ENCODE data around the gene MAML3.

MAML3 gene

DNA sequence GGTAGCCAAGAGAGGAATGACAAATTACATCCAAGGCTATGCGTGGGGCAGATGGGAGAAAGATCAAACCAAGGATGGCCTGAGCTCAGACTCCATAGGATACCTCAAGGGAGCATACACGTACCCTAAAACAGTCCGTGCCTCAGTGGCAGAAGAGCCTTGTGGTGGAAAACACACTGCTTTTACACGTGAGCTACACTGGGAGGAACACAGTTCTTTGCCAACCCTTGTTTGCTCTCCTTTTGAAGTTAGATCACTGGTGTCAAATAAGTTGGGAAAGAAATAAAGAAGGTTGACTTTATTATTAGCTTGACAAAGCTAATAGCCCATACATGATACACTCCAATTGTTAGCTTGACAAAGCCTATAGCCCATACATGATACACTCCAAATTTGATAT, 346.5 kb downstream of the MAML3 start:
- Histone ChIP-seq H3K27ac (no peak overlapping the region), H3K9me3 (peaks cover 0 to 6% (median 4%) of the 10 kb centered on the region in 3 donors), H3K4me1 (peaks cover 0 to 12% (median 7%) of the 10 kb centered on the region in 4 donors), H3K4me3 (no peak overlapping the region), H3K36me3 (no peaks in the 10 kb centered on the region), H3K27me3 (no peaks in the 10 kb centered on the region)
- TF ChIP-seq CTCF (IDR thresholded peaks at IDR 0.05), result no peak
- DNase-seq, result no peak
- intact Hi-C loops (cut with DNase I; ENCODE audit: low total_unique reads), result no loop called here

DNA sequence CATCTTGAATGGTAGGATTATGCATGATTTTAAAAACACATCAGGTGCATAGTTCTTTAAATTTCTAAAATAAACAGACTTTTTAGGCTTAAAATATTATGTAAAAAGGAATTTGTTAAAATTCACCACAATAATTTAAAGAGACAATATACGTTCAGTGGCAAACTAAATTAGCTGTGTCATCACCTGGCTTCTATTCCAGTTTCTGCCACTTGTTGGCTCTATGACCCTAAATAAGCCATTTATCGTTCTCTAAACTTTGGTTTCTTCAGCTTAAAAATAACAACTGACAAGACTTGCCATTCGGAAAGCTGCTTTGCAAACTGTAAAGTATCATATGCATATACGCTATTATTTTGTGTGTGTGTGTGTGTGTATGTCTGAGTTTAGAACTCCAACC, 347.1 kb downstream of the MAML3 start:
- Histone ChIP-seq H3K4me1 (peaks cover 0 to 12% (median 7%) of the 10 kb centered on the region in 4 donors), H3K36me3 (no peaks in the 10 kb centered on the region), H3K4me3 (no peak overlapping the region), H3K27me3 (no peaks in the 10 kb centered on the region), H3K9me3 (peaks cover 0 to 6% (median 4%) of the 10 kb centered on the region in 3 donors), H3K27ac (no peak overlapping the region)
- DNase-seq, result no peak
- intact Hi-C loops (cut with DNase I; ENCODE audit: low total_unique reads), result no loop called here
- no peak for TF ChIP-seq CTCF (IDR thresholded peaks at IDR 0.05)

DNA sequence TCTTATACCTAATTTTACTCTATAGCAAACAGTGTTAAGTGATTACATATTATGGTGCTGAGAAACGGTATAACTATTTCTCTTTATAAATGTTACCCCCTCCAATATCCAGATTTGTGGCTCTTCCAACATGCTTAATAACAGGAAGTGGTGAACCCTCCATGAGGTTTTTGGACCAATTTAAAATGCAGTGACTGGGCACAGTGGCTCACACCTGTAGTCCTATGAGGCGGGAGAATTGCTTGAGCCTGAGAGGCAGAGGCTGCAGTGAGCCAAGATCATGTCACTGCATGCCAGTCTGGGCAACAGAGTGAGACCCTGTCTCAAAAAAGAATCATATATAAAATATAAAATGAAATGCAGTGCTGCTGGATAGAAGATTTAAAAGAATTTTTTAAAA, 351.1 kb downstream of the MAML3 start:
- Histone ChIP-seq H3K4me1 (peaks cover 0 to 7% (median 2%) of the 10 kb centered on the region in 4 donors), H3K9me3 (no peaks in the 10 kb centered on the region), H3K36me3 (no peaks in the 10 kb centered on the region), H3K4me3 (no peak overlapping the region), H3K27me3 (no peaks in the 10 kb centered on the region), H3K27ac (no peak overlapping the region)
- intact Hi-C loops (cut with DNase I; ENCODE audit: low total_unique reads), result no loop called here
- TF ChIP-seq CTCF (IDR thresholded peaks at IDR 0.05), result no peak
- no peak for DNase-seq

DNA sequence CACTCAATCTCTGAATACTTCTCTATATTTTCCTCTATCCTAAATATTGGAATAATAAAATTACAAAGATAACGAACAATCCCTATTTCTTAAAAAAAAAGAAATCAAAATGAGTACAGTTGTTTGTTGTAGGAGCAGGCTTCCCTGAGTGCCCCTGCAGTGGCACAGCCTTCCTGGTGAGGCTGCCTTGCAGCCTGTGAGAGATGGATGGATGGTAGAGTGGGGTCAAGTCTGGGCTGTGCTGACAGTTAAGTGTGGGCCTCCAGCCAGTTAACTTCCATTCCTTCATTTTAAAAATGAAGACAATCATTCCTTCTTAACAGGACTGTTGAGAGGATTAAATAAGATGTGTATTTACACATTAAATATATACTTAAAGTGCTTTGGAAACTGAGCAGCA, 351.5 kb downstream of the MAML3 start:
- TF ChIP-seq CTCF (IDR thresholded peaks at IDR 0.05), result no peak
- Histone ChIP-seq H3K4me1 (peaks cover 0 to 7% (median 2%) of the 10 kb centered on the region in 4 donors), H3K9me3 (no peaks in the 10 kb centered on the region), H3K36me3 (no peaks in the 10 kb centered on the region), H3K27me3 (no peaks in the 10 kb centered on the region), H3K4me3 (no peak overlapping the region), H3K27ac (no peak overlapping the region)
- intact Hi-C loops (cut with DNase I; ENCODE audit: low total_unique reads), result no loop called here
- DNase-seq, result no peak

- no peak for TF ChIP-seq CTCF (IDR thresholded peaks at IDR 0.05)
- no peak overlapping the region for H3K27ac ChIP-seq
- H3K9me3 ChIP-seq, result no peaks in the 10 kb centered on the region
- intact Hi-C loops (cut with DNase I; ENCODE audit: low total_unique reads), result no loop called here
- DNase-seq, result no peak
- H3K4me3 ChIP-seq, result no peak overlapping the region
- peaks cover 0 to 7% (median 2%) of the 10 kb centered on the region in 4 donors for H3K4me1 ChIP-seq
- H3K36me3 ChIP-seq, result no peaks in the 10 kb centered on the region
- no peaks in the 10 kb centered on the region for H3K27me3 ChIP-seq
Observed at GRCh38 chr4:139801895-139802294, 352.1 kb downstream of the MAML3 start.

DNA sequence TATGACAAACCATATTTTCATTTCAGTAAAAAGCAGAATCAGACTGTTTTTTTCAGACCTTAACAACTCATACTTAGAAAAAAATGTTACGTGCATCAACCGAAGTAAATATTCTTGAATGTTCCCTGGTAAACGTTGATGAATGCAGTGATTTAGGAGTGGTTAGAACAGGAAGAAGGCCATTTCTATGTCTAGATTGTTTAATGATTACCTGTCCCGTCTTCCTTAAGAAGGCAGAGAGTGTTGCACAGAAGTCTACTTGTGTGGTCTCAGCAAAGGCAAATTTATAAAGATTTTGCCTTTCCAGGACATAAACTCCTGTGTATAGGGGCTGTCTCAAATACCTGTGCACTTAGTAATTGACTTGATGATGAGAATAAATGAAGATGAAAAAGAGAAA, 353.9 kb downstream of the MAML3 start:
- TF ChIP-seq CTCF (IDR thresholded peaks at IDR 0.05), result no peak
- intact Hi-C loops (cut with DNase I; ENCODE audit: low total_unique reads), result no loop called here
- H3K27me3 ChIP-seq, result no peaks in the 10 kb centered on the region
- no peak overlapping the region for H3K27ac ChIP-seq
- H3K9me3 ChIP-seq, result no peaks in the 10 kb centered on the region
- H3K4me1 ChIP-seq, result peaks cover 0 to 7% (median 2%) of the 10 kb centered on the region in 4 donors
- H3K4me3 ChIP-seq, result no peak overlapping the region
- DNase-seq, result no peak
- H3K36me3 ChIP-seq, result no peaks in the 10 kb centered on the region

Data from tibial artery (tissue), 4 donors.